Measurements from ENCODE around the gene RORC. TPM values are rescaled to one million over a fixed set of nuclear protein-coding genes. Genes with fewer than 3 reads are reported as not detected.

RORC gene
- total RNA-seq, 1 experiment from 2014 or later: 1.3 TPM

DNA sequence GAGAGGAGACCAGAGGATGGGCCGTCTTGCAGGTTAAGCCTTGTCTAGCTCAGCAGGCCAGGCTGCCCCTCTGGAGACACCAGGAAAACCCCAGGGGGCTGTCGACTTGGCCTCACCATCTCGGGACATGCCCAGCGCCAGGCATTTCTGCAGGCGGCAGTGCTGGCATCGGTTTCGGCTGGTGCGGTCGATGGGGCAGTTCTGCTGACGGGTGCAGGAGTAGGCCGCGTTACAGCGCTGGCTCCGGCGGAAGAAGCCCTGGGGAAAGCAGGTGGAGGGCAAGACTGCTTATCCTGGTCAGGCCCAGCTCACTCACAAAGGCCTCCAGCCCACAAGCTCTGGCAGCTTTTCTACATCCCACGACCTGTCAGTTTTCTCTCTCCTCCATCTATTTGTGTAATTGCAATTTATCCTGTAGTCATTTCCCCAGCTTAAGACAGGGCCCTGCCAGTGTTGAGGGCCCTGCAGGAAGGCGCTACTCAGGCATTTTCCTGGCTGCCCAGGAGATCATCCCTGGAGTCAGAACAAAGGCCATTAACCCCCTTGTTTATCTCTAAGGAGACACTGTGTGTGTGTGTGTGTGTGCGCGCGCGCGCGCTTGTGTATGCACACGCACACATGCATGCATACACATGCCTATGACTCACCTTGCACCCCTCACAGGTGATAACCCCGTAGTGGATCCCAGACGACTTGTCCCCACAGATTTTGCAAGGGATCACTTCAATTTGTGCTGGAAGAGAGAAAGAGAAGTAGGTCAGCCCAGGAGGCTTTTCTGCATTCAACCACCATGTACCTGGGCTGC, 14.9 kb downstream of the RORC start:
- no TSS peak for BruUV-seq (replicated peaks)
- ChIA-PET RAD21 (ENCODE audit: low non-redundant PET in 1 of 2, low total read pairs in 2 of 2, uncharacterized antibody in 2 of 2, unreplicated experiment in 2 of 2) (no interaction called here), POLR2A (no interaction called here), CTCF (no interaction called here)
- H4K20me1 ChIP-seq (ENCODE audit: insufficient read depth): no peaks in the 10 kb centered on the region
- H3K27me3 ChIP-seq (ENCODE audit: insufficient read depth, low read length): no peaks in the 10 kb centered on the region
- no peak overlapping the region for H3K27ac ChIP-seq (ENCODE audit: low read depth, low read length)
- H3K9ac ChIP-seq (ENCODE audit: low read length): no peak overlapping the region
- no peaks in the 10 kb centered on the region for H3K36me3 ChIP-seq (ENCODE audit: control insufficient read depth in 1 of 2, insufficient read depth in 2 of 2, low read length in 2 of 2)
- no peaks in the 10 kb centered on the region for H3K79me2 ChIP-seq (ENCODE audit: insufficient read depth, low read length)
- H3K4me2 ChIP-seq (ENCODE audit: low read length): no peak overlapping the region
- no peak overlapping the region for H2AFZ ChIP-seq (ENCODE audit: low read depth, low read length, poor library complexity, severe bottlenecking)
- no peak for DNase-seq (ENCODE audit: low read depth, low spot score)
- ATAC-seq: no peak
- intact Hi-C loops (cut with micrococcal nuclease): no loop called here
- H3K9me3 ChIP-seq (ENCODE audit: control insufficient read depth in 1 of 2, insufficient read depth in 1 of 2, low read depth in 1 of 2, low read length in 2 of 2): no peaks in the 10 kb centered on the region
- TF ChIP-seq POLR2AphosphoS5 (IDR thresholded peaks at IDR 0.05; ENCODE audit: low read depth, low read length) (no peak), TCF7L2 (IDR thresholded peaks at IDR 0.05; ENCODE audit: borderline replicate concordance, extremely low read depth, insufficient read depth, insufficient read length) (no peak), SP1 (IDR thresholded peaks at IDR 0.05; ENCODE audit: low read depth) (no peak), SRF (IDR thresholded peaks at IDR 0.05; ENCODE audit: low read depth) (no peak), RAD21 (IDR thresholded peaks at IDR 0.05; ENCODE audit: low read depth) (no peak), ZFX (IDR thresholded peaks at IDR 0.05) (no peak), EGR1 (IDR thresholded peaks at IDR 0.05; ENCODE audit: low read depth) (no peak), EZH2 (IDR thresholded peaks at IDR 0.05) (no peak), POLR2A (IDR thresholded peaks at IDR 0.05; ENCODE audit: borderline replicate concordance, extremely low read depth, insufficient read depth, insufficient read length) (no peak), FOSL1 (IDR thresholded peaks at IDR 0.05; ENCODE audit: low read depth) (no peak)
- TF ChIP-seq, protein P1, sequence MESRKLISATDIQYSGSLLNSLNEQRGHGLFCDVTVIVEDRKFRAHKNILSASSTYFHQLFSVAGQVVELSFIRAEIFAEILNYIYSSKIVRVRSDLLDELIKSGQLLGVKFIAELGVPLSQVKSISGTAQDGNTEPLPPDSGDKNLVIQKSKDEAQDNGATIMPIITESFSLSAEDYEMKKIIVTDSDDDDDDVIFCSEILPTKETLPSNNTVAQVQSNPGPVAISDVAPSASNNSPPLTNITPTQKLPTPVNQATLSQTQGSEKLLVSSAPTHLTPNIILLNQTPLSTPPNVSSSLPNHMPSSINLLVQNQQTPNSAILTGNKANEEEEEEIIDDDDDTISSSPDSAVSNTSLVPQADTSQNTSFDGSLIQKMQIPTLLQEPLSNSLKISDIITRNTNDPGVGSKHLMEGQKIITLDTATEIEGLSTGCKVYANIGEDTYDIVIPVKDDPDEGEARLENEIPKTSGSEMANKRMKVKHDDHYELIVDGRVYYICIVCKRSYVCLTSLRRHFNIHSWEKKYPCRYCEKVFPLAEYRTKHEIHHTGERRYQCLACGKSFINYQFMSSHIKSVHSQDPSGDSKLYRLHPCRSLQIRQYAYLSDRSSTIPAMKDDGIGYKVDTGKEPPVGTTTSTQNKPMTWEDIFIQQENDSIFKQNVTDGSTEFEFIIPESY (IDR thresholded peaks at IDR 0.05; ENCODE audit: extremely low read depth, insufficient replicate concordance, low read length): no peak
- TF ChIP-seq, protein P2, sequence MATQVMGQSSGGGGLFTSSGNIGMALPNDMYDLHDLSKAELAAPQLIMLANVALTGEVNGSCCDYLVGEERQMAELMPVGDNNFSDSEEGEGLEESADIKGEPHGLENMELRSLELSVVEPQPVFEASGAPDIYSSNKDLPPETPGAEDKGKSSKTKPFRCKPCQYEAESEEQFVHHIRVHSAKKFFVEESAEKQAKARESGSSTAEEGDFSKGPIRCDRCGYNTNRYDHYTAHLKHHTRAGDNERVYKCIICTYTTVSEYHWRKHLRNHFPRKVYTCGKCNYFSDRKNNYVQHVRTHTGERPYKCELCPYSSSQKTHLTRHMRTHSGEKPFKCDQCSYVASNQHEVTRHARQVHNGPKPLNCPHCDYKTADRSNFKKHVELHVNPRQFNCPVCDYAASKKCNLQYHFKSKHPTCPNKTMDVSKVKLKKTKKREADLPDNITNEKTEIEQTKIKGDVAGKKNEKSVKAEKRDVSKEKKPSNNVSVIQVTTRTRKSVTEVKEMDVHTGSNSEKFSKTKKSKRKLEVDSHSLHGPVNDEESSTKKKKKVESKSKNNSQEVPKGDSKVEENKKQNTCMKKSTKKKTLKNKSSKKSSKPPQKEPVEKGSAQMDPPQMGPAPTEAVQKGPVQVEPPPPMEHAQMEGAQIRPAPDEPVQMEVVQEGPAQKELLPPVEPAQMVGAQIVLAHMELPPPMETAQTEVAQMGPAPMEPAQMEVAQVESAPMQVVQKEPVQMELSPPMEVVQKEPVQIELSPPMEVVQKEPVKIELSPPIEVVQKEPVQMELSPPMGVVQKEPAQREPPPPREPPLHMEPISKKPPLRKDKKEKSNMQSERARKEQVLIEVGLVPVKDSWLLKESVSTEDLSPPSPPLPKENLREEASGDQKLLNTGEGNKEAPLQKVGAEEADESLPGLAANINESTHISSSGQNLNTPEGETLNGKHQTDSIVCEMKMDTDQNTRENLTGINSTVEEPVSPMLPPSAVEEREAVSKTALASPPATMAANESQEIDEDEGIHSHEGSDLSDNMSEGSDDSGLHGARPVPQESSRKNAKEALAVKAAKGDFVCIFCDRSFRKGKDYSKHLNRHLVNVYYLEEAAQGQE (IDR thresholded peaks at IDR 0.05; ENCODE audit: low read depth): no peak
- H3K4me3 ChIP-seq (replicated peaks in 1 of 2; ENCODE audit: low read depth in 1 of 2, low read length in 2 of 2): no peak overlapping the region
- no peaks in the 10 kb centered on the region; a peak in 1 of 4 replicates for H3K4me1 ChIP-seq (ENCODE audit: control insufficient read depth in 1 of 2, insufficient read depth in 2 of 2, low read length in 2 of 2)
- H3K9me2 ChIP-seq (ENCODE audit: insufficient read depth): no peaks in the 10 kb centered on the region
